Measurements from ENCODE around the gene CYBRD1.
"Not testable (repeated sequence)": the region's sequence is repeated elsewhere in the genome, so short reads cannot be mapped to it uniquely, and the experiment has no call there.

The CYBRD1 gene

GRCh38 chr2:171490577-171490976 lies 31.7 kb upstream of the CYBRD1 start:
- no peaks in the 10 kb centered on the region for H3K9me3 Mint-ChIP-seq
- peaks cover 23% of the 10 kb centered on the region for H3K36me3 Mint-ChIP-seq (ENCODE audit: low read depth)
- no peak overlapping the region for H3K4me3 Mint-ChIP-seq
- no peaks in the 10 kb centered on the region for H3K27me3 Mint-ChIP-seq (ENCODE audit: low read depth)
- TF ChIP-seq, protein P1, sequence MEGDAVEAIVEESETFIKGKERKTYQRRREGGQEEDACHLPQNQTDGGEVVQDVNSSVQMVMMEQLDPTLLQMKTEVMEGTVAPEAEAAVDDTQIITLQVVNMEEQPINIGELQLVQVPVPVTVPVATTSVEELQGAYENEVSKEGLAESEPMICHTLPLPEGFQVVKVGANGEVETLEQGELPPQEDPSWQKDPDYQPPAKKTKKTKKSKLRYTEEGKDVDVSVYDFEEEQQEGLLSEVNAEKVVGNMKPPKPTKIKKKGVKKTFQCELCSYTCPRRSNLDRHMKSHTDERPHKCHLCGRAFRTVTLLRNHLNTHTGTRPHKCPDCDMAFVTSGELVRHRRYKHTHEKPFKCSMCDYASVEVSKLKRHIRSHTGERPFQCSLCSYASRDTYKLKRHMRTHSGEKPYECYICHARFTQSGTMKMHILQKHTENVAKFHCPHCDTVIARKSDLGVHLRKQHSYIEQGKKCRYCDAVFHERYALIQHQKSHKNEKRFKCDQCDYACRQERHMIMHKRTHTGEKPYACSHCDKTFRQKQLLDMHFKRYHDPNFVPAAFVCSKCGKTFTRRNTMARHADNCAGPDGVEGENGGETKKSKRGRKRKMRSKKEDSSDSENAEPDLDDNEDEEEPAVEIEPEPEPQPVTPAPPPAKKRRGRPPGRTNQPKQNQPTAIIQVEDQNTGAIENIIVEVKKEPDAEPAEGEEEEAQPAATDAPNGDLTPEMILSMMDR (IDR thresholded peaks at IDR 0.05; ENCODE audit: unreplicated experiment in 3 of 3): no peak
- H3K27ac Mint-ChIP-seq: no peak overlapping the region
- H3K4me1 Mint-ChIP-seq: no peaks in the 10 kb centered on the region

GRCh38 chr2:171491292-171491691 lies 31.0 kb upstream of the CYBRD1 start:
- Mint-ChIP-seq H3K27me3 (ENCODE audit: low read depth) (no peaks in the 10 kb centered on the region), H3K4me3 (no peak overlapping the region), H3K36me3 (ENCODE audit: low read depth) (peaks cover 23% of the 10 kb centered on the region), H3K4me1 (no peaks in the 10 kb centered on the region), H3K9me3 (no peaks in the 10 kb centered on the region), H3K27ac (no peak overlapping the region)
- TF ChIP-seq, protein P1 (IDR thresholded peaks at IDR 0.05; ENCODE audit: unreplicated experiment in 3 of 3): no peak

DNA sequence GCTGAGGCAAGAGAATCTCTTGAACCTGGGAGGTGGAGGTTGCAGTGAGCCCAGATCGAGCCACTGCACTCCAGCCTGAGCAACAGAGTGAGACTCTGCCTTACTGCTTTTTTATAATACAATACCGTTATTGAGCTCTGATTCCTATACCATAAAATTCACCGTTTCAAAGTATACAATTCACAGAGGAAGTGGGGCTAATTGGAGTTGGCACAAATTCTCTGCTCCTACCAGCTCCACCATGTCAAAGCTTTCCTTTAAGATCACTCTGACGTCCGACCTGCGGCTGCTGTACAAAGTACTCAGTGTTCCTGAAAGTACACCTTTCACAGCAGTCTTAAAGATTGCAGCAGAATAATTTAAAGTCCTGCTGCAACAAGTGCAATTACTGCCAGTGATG lies 29.6 kb upstream of the CYBRD1 start:
- Mint-ChIP-seq H3K4me3 (no peak overlapping the region), H3K4me1 (no peaks in the 10 kb centered on the region), H3K9me3 (peaks cover 2% of the 10 kb centered on the region), H3K36me3 (ENCODE audit: low read depth) (peaks cover 16% of the 10 kb centered on the region), H3K27me3 (ENCODE audit: low read depth) (no peaks in the 10 kb centered on the region), H3K27ac (no peak overlapping the region)
- TF ChIP-seq, protein P1 (IDR thresholded peaks at IDR 0.05; ENCODE audit: unreplicated experiment in 3 of 3): no peak

- H3K27ac Mint-ChIP-seq; H3K4me1 Mint-ChIP-seq; H3K36me3 Mint-ChIP-seq (ENCODE audit: low read depth); H3K4me3 Mint-ChIP-seq; H3K27me3 Mint-ChIP-seq (ENCODE audit: low read depth); H3K9me3 Mint-ChIP-seq: not testable (repeated sequence)
Observed at GRCh38 chr2:171497664-171498063, 24.6 kb upstream of the CYBRD1 start.

DNA sequence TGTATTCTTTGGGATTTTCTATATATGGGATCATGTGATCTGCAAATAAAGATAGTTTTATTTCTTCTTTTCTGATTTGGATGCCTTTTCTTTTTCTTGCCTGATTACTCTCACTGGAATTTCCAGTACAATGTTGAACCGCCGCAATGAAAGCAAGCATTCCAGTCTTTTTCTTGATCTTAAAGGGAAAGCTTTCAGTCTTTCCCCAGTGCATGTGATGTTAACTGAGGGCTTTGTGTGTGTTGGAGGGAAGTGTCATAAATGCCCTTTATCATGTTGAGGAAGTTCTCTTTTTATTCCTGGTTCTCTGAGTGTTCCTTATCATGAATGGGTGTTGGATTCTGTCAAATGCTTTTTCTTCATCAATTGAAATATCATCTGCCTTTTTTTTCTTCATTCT lies 16.9 kb upstream of the CYBRD1 start:
- Mint-ChIP-seq H3K4me3 (no peak overlapping the region), H3K36me3 (ENCODE audit: low read depth) (no peaks in the 10 kb centered on the region), H3K9me3 (peaks cover 12% of the 10 kb centered on the region), H3K27me3 (ENCODE audit: low read depth) (no peaks in the 10 kb centered on the region), H3K4me1 (no peaks in the 10 kb centered on the region), H3K27ac (no peak overlapping the region)
- TF ChIP-seq, protein P1 (IDR thresholded peaks at IDR 0.05; ENCODE audit: unreplicated experiment in 3 of 3): no peak

GRCh38 chr2:171509945-171510731 lies 12.1 kb upstream of the CYBRD1 start:
- TF ChIP-seq, protein P1 (IDR thresholded peaks at IDR 0.05; ENCODE audit: unreplicated experiment in 3 of 3): no peak
- H3K36me3 Mint-ChIP-seq (ENCODE audit: low read depth): no peaks in the 10 kb centered on the region
- no peak overlapping the region for H3K4me3 Mint-ChIP-seq
- no peaks in the 10 kb centered on the region for H3K27me3 Mint-ChIP-seq (ENCODE audit: low read depth)
- peaks cover 2% of the 10 kb centered on the region for H3K9me3 Mint-ChIP-seq
- peaks cover 7% of the 10 kb centered on the region for H3K4me1 Mint-ChIP-seq
- no peak overlapping the region for H3K27ac Mint-ChIP-seq

Data from nephron (organoid).